HL-60 (cell line): ENCODE measurements around the gene ADAMTS2.

ENCODE experiments used
- REST ChIP-seq: IDR thresholded peaks from 2 replicates; pipeline ENCODE4 v1.6.1; 2012; ENCODE audit warnings: low read depth; ENCODE audit not compliant: insufficient replicate concordance
- TF ChIP-seq, protein P1 (sequence below): IDR thresholded peaks from one replicate; pipeline ENCODE4 v1.5.1; 2011; ENCODE audit warnings: low read length, control low read depth, inconsistent platforms; ENCODE audit not compliant: insufficient read depth

DNA sequence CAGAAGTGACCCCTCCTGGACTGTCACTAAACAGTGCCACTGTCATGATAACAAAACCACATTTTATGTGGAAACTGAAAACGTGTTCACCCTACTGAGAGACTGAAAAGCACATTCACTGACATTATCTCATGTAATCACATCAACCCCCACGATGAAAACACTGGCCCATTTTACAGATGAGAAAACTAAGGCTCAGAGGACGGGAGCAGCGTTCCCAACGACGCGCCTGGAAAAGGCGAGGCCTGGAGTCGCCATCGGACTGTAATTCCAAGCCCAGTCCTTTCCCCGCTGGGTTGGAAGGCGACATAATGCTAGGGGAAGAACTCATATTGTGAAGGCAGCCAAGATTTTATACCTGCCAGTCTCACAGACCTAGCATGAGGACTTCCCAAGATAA is 140.0 kb downstream of the ADAMTS2 start:
- no peak for TF ChIP-seq REST
- TF ChIP-seq, protein P1, sequence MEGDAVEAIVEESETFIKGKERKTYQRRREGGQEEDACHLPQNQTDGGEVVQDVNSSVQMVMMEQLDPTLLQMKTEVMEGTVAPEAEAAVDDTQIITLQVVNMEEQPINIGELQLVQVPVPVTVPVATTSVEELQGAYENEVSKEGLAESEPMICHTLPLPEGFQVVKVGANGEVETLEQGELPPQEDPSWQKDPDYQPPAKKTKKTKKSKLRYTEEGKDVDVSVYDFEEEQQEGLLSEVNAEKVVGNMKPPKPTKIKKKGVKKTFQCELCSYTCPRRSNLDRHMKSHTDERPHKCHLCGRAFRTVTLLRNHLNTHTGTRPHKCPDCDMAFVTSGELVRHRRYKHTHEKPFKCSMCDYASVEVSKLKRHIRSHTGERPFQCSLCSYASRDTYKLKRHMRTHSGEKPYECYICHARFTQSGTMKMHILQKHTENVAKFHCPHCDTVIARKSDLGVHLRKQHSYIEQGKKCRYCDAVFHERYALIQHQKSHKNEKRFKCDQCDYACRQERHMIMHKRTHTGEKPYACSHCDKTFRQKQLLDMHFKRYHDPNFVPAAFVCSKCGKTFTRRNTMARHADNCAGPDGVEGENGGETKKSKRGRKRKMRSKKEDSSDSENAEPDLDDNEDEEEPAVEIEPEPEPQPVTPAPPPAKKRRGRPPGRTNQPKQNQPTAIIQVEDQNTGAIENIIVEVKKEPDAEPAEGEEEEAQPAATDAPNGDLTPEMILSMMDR, result no peak
